Upper lobe of right lung (tissue), 1 donor: ENCODE data around the gene ROR2. TPM values are rescaled to one million over a fixed set of nuclear protein-coding genes. Genes with fewer than 3 reads are reported as not detected.
"Not testable (repeated sequence)": the region's sequence is repeated elsewhere in the genome, so short reads cannot be mapped to it uniquely, and the experiment has no call there.

ENCODE experiments used
- ATAC-seq: fragments of 200-7000 bp; cut with Tn5 transposase; one replicate; pipeline ENCODE4 v1.9.1; 2020; ENCODE audit warnings: mild to moderate bottlenecking, moderate library complexity
- DNase-seq: peaks from one replicate; pipeline ENCODE4 v3.0.0-alpha.2; 2020
- H3K27ac ChIP-seq: fragments of 200-600 bp; one replicate; pipeline ENCODE4 v1.8.0; 2022
- H3K27me3 ChIP-seq: fragments of 200-600 bp; one replicate; pipeline ENCODE4 v1.8.0; 2022; ENCODE audit warnings: mild to moderate bottlenecking
- H3K36me3 ChIP-seq: fragments of 200-600 bp; one replicate; pipeline ENCODE4 v1.8.0; 2022
- H3K4me1 ChIP-seq: fragments of 200-600 bp; one replicate; pipeline ENCODE4 v1.8.0; 2022
- H3K4me3 ChIP-seq: fragments of 200-600 bp; one replicate; pipeline ENCODE4 v1.8.0; 2022; ENCODE audit warnings: mild to moderate bottlenecking
- H3K9me3 ChIP-seq: fragments of 200-600 bp; one replicate; pipeline ENCODE4 v1.8.0; 2022
- intact Hi-C: fragments of 100-400 bp; cut with DNase I; formaldehyde crosslinking; loops from one replicate; pipeline ENCODE4 v1.11.0; 2022
- total RNA-seq: library from RNA; stranded (reverse); fragmentation: NEBNext Ultra II Directional; extraction: Animal tissue kit (Norgen Biotek cat#: 25700); gene quantifications from one replicate; pipeline ENCODE4 v1.2.1, GENCODE V29; 2021
- TF ChIP-seq, protein P1 (sequence below): fragments of 200-600 bp; IDR thresholded peaks from one replicate; pipeline ENCODE4 v1.8.0; 2022; ENCODE audit warnings: antibody characterized with exemption
- donor health status: DM: no; HTN: yes; CAD: no; lungs with severe emphysema.

The ROR2 gene
- total RNA-seq, 1 donor from 2014 or later: 5.5 TPM

DNA sequence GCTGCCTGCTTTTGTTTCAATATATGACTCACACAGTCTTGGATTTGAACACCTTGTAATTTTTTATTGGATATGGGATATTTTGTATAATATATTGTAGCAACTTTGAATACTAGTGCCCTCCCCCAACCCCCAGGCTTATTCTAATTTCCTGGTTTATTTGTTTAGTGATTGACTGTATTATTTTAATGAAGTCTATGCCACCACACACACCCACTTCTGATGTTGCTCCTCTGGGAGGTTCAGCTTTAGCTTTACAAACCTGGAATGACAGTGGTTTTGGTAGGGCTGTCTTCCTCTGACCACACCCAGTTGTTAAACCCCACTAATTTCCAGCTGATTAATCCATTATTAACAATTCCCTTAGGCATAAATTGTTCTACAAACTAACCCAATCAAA, 320.3 kb downstream of the ROR2 start:
- H3K4me1 ChIP-seq: no peaks in the 10 kb centered on the region
- H3K27ac ChIP-seq: no peak overlapping the region
- intact Hi-C loops: no loop called here
- TF ChIP-seq, protein P1, sequence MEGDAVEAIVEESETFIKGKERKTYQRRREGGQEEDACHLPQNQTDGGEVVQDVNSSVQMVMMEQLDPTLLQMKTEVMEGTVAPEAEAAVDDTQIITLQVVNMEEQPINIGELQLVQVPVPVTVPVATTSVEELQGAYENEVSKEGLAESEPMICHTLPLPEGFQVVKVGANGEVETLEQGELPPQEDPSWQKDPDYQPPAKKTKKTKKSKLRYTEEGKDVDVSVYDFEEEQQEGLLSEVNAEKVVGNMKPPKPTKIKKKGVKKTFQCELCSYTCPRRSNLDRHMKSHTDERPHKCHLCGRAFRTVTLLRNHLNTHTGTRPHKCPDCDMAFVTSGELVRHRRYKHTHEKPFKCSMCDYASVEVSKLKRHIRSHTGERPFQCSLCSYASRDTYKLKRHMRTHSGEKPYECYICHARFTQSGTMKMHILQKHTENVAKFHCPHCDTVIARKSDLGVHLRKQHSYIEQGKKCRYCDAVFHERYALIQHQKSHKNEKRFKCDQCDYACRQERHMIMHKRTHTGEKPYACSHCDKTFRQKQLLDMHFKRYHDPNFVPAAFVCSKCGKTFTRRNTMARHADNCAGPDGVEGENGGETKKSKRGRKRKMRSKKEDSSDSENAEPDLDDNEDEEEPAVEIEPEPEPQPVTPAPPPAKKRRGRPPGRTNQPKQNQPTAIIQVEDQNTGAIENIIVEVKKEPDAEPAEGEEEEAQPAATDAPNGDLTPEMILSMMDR: no peak
- no peaks in the 10 kb centered on the region for H3K36me3 ChIP-seq
- ATAC-seq (no peak), DNase-seq (no peak)
- H3K9me3 ChIP-seq: no peaks in the 10 kb centered on the region
- no peak overlapping the region for H3K4me3 ChIP-seq
- H3K27me3 ChIP-seq: no peaks in the 10 kb centered on the region

DNA sequence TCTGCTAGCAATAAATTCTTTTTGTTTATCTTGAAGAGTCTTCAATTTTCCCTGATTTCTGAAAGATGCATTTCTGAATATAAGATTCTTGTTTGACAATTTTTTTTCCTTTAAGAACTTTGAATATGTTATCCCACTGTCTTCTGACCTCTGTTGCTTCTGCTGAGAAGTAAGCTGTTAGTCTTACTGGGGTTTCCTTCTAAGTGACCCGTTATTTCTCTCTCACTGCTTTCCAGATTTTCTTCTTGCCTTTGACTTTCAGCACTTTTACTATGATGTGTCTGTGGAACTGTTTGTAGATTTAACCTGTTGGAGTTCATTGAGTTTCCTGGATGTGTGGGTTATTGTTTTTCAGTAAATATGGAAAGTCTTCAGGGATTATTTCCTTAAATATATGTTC, 321.1 kb downstream of the ROR2 start:
- no peak overlapping the region for H3K27ac ChIP-seq
- no peaks in the 10 kb centered on the region for H3K27me3 ChIP-seq
- no peaks in the 10 kb centered on the region for H3K36me3 ChIP-seq
- H3K4me1 ChIP-seq: no peaks in the 10 kb centered on the region
- H3K9me3 ChIP-seq: no peaks in the 10 kb centered on the region
- DNase-seq (no peak), ATAC-seq (no peak)
- intact Hi-C loops: no loop called here
- no peak overlapping the region for H3K4me3 ChIP-seq
- TF ChIP-seq, protein P1: no peak

GRCh38 chr9:91625331-91625730, 324.7 kb downstream of the ROR2 start:
- intact Hi-C loops: no loop called here
- ATAC-seq: no peak
- Histone ChIP-seq H3K9me3 (no peaks in the 10 kb centered on the region), H3K4me3 (no peak overlapping the region), H3K36me3 (no peaks in the 10 kb centered on the region), H3K27ac (no peak overlapping the region), H3K4me1 (no peaks in the 10 kb centered on the region), H3K27me3 (no peaks in the 10 kb centered on the region)
- TF ChIP-seq, protein P1: no peak
- DNase-seq: no peak

DNA sequence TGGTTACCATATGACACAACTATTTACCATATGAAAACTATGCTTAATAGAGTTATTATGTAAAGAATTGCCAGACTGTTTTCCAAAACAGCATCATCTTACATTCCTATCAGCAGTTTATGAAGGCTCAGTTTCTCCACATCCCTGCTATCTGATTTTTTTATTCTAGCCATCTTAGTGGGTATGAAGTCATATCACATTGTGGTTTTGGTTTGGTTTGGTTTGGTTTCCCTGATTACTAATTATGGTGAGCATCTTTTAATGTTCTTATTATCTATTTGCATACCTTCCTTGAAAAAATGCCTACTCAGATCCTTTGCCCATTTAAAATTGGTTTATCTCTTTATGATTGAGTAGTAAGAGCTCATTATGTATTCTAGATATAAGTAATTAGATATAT, 327.0 kb downstream of the ROR2 start:
- TF ChIP-seq, protein P1: no peak
- no peaks in the 10 kb centered on the region for H3K9me3 ChIP-seq
- ATAC-seq (no peak), DNase-seq (no peak)
- no peaks in the 10 kb centered on the region for H3K36me3 ChIP-seq
- H3K27ac ChIP-seq: no peak overlapping the region
- H3K4me3 ChIP-seq: no peak overlapping the region
- no peaks in the 10 kb centered on the region for H3K27me3 ChIP-seq
- intact Hi-C loops: no loop called here
- no peaks in the 10 kb centered on the region for H3K4me1 ChIP-seq

DNA sequence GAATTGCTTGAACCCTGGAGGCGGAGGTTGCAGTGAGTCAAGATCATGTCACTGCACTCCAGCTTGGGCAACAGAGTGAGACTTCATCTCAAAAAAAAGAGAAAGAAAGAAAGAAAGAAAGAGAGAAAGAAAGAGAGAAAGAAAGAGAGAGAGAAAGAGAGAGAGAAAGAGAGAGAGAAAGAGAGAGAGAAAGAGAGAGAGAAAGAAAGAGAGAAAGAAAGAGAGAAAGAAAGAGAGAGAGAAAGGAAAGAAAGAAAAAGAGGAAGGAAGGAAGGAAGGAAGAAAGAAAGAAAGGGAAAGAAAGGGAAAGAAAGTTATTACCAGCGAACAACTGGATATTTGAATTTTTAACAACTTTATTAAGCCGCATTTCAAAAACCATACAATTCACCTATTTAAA, 327.9 kb downstream of the ROR2 start:
- ATAC-seq, H3K27me3 ChIP-seq, H3K9me3 ChIP-seq, H3K4me1 ChIP-seq, DNase-seq, H3K36me3 ChIP-seq, H3K4me3 ChIP-seq, H3K27ac ChIP-seq, intact Hi-C loops: not testable (repeated sequence)

GRCh38 chr9:91614044-91614443, 336.0 kb downstream of the ROR2 start:
- H3K36me3 ChIP-seq, H3K4me1 ChIP-seq, H3K9me3 ChIP-seq, intact Hi-C loops, DNase-seq, ATAC-seq, H3K27me3 ChIP-seq, H3K4me3 ChIP-seq, H3K27ac ChIP-seq: not testable (repeated sequence)

- Histone ChIP-seq H3K27me3 (no peaks in the 10 kb centered on the region), H3K36me3 (no peaks in the 10 kb centered on the region), H3K4me1 (no peaks in the 10 kb centered on the region), H3K9me3 (no peaks in the 10 kb centered on the region), H3K27ac (no peak overlapping the region), H3K4me3 (no peak overlapping the region)
- DNase-seq: no peak
- TF ChIP-seq, protein P1: no peak
- ATAC-seq: no peak
- intact Hi-C loops: no loop called here
Observed at GRCh38 chr9:91611582-91611981, 338.4 kb downstream of the ROR2 start.
